Fibroblast of lung (primary cell): ENCODE results near the gene SLC20A1.

Source experiments
- EZH2 ChIP-seq: IDR thresholded peaks from 2 replicates; pipeline ENCODE4 v1.5.1; 2012; ENCODE audit warnings: low read length, control low read depth, mild to moderate bottlenecking; ENCODE audit errors: missing control alignments
- TF ChIP-seq, protein P1 (sequence below), 2 donors: IDR thresholded peaks in 1 of 2; conservative IDR thresholded peaks in 1 of 2; 1 replicate in 1 of 2; 2 replicates in 1 of 2; pipeline ENCODE4 v1.5.1; 2011 to 2012; ENCODE audit warnings: low read length in 2 of 2, control low read depth in 1 of 2, inconsistent platforms in 1 of 2, low read depth in 1 of 2, mild to moderate bottlenecking in 1 of 2

DNA sequence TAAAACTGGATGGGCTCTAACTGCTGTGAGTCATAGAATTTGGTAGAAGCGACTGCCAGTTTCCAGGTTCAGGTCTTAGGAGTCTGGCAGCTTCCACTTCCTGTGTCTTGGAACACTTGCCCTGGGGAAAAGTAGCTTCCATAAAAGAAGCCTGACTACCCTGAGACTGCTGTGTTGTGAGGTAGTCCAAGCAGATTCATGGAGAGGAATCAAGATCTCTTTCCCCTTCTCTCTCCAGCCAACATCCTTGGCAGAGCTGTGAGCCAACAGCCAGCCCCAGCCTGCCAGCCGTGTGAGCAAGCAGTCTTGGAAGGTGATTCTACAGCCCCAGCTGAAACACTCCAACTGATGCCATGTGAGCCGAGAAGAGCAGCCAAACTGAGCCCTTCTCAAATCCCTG, 33.7 kb downstream of the SLC20A1 start:
- TF ChIP-seq, protein P1, sequence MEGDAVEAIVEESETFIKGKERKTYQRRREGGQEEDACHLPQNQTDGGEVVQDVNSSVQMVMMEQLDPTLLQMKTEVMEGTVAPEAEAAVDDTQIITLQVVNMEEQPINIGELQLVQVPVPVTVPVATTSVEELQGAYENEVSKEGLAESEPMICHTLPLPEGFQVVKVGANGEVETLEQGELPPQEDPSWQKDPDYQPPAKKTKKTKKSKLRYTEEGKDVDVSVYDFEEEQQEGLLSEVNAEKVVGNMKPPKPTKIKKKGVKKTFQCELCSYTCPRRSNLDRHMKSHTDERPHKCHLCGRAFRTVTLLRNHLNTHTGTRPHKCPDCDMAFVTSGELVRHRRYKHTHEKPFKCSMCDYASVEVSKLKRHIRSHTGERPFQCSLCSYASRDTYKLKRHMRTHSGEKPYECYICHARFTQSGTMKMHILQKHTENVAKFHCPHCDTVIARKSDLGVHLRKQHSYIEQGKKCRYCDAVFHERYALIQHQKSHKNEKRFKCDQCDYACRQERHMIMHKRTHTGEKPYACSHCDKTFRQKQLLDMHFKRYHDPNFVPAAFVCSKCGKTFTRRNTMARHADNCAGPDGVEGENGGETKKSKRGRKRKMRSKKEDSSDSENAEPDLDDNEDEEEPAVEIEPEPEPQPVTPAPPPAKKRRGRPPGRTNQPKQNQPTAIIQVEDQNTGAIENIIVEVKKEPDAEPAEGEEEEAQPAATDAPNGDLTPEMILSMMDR (conservative IDR thresholded peaks at IDR 0.05 in 1 of 2, IDR thresholded peaks at IDR 0.05 in 1 of 2; ENCODE audit: low read depth in 1 of 2, low read length in 2 of 2): no peak
- TF ChIP-seq EZH2: no peak
